ENCODE measurements around the gene DCAF15.

DCAF15 gene

GRCh38 chr19:13995878-13996765, 43.8 kb downstream of the DCAF15 start:
- DNase-seq: no peak

- no peak for DNase-seq
Measured at GRCh38 chr19:13996928-13997630, 44.8 kb downstream of the DCAF15 start.

- no peak for DNase-seq
Measured at GRCh38 chr19:13997631-13997962, 45.3 kb downstream of the DCAF15 start.

DNA sequence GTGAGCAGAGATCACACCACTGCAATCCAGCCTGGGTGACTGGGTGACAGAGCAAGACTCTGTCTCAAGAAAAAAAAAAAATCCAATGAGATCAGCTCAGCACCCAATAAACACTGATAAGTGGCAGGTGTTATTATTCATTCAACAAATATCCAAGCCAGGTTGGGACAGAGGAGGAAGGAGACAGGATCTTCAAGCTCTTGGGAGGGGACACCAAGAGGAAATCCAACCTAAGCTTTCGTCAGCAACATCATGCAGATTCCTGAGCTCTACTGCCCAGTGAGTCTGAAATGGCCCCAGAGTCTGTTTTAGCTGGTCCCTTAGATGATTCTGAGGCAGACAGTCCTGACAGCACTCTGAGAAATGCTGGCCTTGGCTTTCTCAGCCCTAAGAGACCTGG, 46.1 kb downstream of the DCAF15 start:
- no peak for DNase-seq

DNA sequence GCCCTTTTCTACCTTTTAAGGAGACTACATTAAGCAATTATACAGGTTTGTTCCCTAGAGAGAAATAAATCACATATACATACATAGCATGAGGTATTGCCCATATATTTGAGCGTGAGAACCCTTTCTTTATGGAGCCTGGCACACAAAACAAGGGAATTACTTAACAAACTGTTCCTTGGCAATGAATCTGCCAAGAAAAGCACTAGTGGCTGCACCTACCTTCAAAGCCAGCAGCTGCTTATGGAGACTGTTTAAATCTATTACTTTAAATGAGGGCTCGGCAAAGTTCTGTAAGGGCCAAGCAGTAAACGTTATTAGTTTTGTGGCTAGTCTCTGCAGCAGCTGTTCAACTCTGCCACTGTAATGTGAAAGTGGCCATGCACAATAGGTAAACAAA, 46.8 kb downstream of the DCAF15 start:
- no peak for DNase-seq

- no peak for DNase-seq
Measured at GRCh38 chr19:14000691-14001375, 48.5 kb downstream of the DCAF15 start.

- peak; percentile 55 to 57 for DNase-seq
Measured at GRCh38 chr19:14002571-14003250, 50.4 kb downstream of the DCAF15 start.

- DNase-seq: peak; percentile 46 to 47
Measured at GRCh38 chr19:14003251-14004055, 51.1 kb downstream of the DCAF15 start.

DNA sequence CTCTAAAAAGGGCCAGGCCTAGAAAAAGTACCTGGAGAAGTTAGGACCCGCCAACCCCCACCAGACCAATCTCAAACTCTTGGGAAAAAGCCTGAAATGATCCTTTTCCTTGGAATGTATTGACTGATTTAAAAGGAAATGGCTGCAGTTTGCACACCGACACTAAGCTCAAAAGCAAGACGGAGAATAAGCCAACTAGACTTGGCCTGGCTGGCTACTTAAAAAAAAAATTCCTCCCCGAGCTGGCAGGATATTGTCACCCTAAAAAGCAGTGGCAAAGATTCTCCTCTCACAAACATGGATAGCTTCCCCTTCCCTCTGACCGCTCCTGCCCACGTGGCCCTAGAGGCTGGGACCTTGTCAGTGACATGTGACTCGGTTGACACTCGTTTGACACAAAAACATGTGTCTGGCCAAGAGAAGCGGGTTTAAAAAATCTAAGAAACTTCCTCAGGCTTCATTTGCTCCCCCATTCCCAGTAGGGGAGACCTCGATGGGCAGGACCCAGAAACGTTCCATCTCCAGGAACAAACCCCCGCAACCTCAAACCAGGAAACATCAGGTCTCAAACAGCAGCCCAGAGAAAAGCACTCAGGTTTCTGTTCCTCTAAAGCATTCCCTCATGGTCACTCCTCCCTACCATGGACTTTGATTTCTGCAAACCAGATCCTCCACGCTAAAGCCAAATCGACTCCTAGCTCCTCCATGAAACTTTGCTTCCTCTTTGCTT, 52.5 kb downstream of the DCAF15 start:
- peak in 1 of 2 experiments; percentile 41 for DNase-seq

- DNase-seq: peak; percentile 94
Measured at GRCh38 chr19:14005349-14006084, 53.2 kb downstream of the DCAF15 start.

- peak; percentile 100 for DNase-seq
Measured at GRCh38 chr19:14006085-14006765, 53.9 kb downstream of the DCAF15 start, which contains the start of gene RFX1. RFX1 (minus strand) TSS chr19:14006320; CDS start chr19:13993843, 12,477 bp downstream.

DNA sequence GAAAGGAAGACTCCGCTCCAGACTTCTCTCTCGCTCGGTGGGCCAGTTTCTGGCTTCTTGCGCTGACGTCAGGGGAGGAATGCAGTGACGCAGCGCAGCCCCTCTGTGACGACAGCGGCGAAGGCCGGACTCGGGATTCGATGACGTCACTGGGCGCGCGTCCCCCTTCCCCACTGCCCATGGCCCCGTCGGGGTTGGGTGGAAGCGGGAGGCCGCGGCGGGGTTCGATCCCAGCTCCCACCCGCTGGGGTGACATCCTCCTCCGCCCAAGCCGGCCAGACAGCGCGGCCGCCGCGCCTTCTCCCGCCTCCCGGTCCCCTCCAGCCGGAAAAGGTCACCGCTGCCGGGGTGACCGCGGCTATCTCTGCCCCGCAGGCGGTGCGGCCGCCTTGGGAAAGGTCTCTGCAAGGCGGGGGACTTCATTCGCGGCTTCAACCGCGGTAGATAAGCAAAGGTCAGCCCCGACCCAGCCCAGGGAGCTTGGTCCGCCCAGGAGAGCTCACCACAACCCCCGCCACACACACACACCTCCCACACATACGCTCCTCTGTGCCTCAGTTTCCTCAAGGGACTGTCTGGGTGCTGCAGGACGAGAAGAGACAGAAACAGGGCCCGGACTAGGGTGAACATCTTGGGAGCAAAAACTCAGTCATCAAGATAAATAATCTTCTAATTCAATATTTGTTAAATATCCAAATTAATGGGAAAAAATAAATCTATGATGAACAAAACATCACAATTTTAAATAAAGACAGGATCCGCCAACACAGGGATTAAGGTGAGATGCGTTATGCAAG, 54.7 kb downstream of the DCAF15 start:
- DNase-seq: no peak

Measured in activated T-cell treated with anti-CD3 and anti-CD28 coated beads, Interleukin-2, amount 50 U/mL, for 48 hours (primary cell).